Ovary (tissue), 3 donors: Measurements from ENCODE around the gene CENPVL1.

Experiments
- POLR2A ChIP-seq: fragments of 450-650 bp; IDR thresholded peaks from one replicate; pipeline ENCODE4 v1.6.1; 2017; ENCODE audit warnings: antibody characterized with exemption, mild to moderate bottlenecking, moderate library complexity
- TF ChIP-seq, protein P1 (sequence below), 3 donors: fragments of 450-650 bp in 2 of 3; fragments of 200-600 bp in 1 of 3; IDR thresholded peaks; one replicate each; pipeline versions ENCODE4 v1.5.1 to v1.8.0; 2016 to 2022; ENCODE audit warnings: antibody characterized with exemption in 3 of 3, mild to moderate bottlenecking in 1 of 3
- donor health status: DM: no; HTN: no; CAD: no.

DNA sequence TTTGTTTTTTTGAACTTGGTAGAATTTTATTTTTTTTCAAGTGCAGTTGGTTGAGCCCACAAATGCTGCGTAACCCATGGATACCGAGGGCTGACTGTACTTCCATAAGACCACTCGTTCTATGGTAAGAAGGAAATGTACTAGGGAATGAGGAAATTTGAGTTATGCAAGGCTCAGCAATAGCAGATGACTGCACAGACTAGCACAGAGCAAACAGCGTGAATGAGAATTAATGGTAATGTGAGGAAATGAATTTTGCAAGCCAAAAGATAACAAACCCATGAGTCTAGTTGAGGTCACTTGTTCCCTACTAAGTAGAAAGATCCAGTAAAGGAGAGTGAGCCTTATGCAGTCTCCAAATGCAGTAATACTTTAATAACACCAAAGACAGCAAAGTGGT, 50.3 kb downstream of the CENPVL1 start:
- TF ChIP-seq, protein P1, sequence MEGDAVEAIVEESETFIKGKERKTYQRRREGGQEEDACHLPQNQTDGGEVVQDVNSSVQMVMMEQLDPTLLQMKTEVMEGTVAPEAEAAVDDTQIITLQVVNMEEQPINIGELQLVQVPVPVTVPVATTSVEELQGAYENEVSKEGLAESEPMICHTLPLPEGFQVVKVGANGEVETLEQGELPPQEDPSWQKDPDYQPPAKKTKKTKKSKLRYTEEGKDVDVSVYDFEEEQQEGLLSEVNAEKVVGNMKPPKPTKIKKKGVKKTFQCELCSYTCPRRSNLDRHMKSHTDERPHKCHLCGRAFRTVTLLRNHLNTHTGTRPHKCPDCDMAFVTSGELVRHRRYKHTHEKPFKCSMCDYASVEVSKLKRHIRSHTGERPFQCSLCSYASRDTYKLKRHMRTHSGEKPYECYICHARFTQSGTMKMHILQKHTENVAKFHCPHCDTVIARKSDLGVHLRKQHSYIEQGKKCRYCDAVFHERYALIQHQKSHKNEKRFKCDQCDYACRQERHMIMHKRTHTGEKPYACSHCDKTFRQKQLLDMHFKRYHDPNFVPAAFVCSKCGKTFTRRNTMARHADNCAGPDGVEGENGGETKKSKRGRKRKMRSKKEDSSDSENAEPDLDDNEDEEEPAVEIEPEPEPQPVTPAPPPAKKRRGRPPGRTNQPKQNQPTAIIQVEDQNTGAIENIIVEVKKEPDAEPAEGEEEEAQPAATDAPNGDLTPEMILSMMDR (IDR thresholded peaks at IDR 0.05): no peak
- no peak for TF ChIP-seq POLR2A
